NCI-H2227 treated with DMSO at 0.1 percent for 48 hours (cell line): Measurements from ENCODE around the gene HTRA3.

Source experiments
- DNase-seq: peaks from one replicate; lab custom pipeline; 2025; lab: John Stamatoyannopoulos, UW

Gene HTRA3

DNA sequence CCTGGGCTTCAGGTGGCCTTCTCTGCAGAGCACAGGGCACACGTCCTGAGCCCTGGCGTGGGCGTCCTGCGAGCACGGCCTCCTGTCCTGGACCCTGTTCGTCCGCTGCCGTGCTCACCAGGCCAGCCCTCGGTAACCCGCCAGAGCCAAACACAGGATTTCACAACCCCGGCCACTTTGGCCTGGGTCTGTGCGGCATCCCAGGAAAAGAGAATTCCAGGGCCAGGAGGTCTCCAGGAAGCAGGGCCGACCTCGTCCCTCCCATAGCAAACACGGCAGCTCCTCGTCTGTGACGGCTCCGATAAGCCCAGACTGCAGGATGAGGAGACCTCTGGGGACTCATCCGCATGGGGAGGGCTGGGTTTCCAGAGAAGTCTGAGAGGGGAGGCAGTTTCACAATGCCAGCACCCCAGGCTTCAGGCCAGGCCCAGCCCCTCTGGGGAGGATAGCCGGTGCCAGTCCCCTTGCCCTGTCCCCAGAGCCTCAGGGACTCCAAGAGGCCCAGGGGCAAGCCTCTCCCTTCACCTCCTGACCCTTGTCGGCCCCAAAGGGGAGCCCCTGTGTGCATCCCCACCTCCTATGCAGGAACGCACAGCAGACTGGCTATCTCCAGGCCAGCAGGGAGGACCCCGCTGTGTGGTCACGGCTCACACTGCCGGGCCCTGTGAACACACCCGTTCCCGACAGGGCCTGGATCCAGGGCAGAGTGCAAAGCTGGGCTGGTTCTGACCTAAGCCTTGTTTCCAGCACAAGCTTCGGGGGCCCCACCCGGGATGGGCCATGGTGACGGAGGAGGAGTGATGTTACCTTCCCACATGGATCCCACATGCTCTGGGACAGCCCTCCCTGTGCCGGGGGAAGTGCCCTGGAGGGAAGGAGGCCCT is 22.3 kb upstream of the HTRA3 start:
- no peak for DNase-seq

DNA sequence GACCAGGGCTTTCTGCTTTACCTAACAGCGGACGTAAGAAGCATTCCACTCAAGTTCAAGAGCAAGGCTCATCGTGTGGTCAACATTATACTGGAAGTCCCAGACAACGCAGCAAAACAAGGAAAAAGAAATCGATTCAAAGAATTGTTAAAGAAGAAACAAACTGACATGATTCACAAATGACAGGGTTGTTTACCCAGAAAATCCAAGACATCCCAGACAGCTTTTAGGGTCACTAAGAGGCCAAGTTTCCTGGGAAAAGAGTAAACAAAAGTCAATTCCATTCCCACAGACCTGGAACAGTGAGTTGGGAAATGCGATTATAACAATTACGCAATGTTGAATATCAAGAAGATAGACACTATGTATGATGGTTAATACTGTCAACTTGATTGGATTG is 21.5 kb upstream of the HTRA3 start:
- DNase-seq: no peak

DNA sequence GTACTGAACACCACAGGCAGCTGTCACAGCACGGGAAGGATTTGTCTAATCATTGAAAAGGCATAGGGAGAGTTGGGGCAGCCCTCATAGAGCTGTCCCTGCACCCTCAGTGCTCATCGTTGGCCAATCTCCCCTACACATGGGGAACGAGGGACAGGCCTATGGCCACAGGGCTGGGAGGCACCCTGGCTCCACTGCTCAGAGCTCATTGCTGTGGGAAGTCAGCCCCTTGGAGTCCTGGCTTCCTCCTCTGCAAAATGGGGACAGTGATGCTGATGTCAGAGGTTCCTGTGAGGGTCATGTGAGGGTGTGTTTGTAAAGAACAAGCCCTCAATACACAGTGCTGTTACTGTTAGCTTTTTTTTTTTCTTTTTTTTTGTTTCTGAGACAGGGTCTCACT is 19.3 kb upstream of the HTRA3 start:
- no peak for DNase-seq

DNA sequence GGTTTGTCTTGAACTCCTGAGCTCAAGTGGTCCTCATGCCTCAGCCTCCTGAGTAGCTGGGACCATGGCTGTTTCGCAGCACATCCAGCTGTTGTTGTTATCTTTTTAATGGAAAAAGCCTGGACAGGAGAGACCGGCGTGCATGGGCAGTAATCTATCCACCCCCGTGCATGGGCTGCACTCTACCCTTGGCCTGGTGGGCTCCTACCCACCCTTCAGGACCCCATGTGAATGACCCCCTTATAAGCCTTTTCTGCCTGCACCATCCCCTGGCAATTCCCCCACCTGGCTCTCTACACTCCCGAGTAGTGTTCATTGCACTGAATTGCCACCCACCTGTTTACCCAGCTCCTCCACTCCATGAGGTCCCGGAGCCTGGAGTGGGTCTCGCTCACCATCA is 18.9 kb upstream of the HTRA3 start:
- no peak for DNase-seq

DNA sequence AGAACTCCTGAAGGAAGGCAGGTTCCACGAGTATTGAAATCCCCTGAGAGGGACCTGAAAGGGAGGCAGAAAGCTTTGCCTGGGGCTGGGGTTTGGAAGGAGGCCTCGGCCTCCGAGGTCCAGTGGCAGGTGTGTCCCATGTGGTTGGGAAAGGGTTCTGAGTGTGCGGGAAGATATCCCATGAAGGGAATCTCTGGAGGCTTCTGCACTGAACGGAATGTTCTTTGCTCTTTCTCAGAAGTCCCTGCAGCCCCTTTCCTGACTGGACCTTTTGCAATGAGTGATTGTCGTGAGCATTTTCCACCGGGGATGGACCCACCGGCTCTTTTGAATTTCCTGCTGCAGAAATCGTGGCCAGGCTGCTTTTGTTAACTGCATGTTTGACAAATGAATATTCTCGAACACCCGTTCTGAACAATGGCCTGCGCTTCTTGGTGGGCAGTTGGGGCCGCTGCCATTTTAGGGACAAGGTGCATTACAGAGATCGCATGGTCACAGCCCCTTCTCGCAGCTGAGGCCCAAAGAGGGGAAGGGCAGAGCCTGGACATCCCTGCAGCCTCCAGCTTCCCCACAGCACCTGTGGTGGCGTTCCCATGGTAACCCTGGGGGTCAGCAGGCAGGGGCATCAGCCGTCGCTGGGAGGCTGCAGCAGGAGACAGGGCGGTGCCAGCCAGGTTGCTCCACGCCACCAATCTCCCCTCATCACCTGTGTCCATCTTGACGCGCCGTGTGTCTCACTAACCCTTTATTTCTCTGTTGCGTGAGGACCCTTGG is 18.3 kb upstream of the HTRA3 start:
- no peak for DNase-seq

DNA sequence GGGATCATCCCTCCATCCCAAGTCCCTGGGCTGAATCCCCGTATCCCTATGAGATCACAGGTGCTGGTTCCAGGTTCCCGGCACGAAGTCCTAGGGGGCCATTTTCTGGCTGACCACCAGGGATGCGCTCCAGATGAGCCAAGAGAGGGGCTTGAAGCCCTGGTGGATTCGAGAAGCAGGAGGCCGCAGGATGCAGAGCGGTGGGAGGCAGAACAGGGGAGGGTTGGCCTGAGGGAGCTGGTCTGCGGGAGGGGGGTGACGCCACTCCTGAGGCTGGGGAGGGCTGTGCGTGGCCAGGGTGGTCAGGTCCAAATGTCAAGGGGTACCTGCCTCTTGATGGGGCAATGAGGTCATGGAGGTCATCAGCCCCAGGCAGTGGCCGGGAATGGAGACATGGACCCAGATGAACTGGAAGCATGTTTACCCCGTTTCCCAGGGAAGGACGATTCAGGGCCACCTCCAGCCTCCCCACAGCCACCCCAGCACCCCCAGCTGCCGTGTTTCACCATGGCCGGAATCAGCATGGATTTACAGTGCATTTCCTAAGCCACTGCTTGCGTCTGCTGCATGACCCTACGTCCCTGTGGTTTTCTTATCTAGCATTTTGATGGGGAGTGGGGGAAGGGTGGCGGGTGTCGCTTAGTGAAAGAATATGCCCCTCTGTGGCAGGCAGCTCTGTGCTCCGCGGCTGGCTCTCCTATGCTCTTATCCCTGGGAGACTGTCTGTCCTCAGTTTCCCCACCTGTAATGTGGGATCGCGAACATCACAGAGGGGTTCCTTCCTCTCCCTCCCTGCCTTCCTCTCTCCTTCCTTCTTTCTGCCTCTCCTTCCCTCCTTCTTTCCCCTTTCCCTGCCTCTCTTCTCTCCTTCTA is 17.0 kb upstream of the HTRA3 start:
- DNase-seq: no peak

DNA sequence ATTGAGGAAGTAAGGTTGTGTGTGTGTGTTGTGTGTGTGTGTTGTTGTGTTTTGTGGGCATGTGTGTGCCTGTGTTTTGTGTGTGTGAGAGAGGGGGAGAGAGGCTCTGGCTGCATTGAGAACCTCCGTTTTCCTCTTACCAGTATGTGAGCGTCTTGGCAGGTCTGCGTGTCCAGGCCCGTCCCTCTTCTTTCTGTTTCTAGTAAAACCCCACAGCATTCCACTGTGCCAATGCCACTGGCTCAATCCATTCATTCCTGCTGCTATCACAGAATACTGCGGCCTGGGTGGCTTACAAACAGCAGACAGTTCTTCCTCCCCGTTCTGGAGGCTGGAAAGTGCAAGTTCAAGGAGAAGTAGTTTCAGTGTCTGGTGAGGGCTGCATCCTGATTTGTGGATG is 15.5 kb upstream of the HTRA3 start:
- DNase-seq: no peak

DNA sequence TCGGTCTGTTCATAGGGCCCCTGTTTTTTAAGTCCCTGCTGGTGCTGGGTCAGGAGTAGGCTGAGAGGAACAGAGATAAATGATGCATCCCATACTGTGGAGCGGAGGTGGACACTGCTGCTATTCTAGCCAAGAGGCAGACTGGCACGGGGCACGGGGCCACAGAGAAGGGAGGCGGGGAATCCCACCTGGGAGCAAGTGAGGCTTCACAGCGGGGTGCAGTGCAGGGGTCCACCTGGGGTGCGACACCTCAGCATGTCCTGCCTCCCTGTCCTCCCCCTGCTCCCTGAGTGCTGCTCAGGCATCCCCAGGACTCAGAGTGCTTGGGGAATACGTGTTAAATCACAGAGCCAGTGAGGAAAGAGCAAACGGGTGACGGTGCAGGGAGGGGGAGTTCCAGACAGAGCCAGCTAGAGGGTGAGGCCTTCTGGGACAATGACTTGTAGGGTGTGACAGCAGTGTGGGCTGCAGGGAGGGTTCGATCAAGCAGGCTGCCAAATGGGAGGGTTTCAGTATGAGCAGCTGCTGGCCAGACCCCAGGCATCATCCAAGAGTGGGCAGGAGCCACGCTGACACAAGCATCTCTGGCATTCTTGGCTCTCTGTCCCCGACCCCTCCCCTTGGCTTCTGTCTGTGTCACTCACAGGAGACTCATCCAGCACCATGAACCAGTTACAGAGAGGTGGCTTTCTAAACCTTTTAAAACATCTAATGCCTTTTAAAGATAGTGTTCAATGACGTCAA is 13.7 kb upstream of the HTRA3 start:
- DNase-seq: no peak

DNA sequence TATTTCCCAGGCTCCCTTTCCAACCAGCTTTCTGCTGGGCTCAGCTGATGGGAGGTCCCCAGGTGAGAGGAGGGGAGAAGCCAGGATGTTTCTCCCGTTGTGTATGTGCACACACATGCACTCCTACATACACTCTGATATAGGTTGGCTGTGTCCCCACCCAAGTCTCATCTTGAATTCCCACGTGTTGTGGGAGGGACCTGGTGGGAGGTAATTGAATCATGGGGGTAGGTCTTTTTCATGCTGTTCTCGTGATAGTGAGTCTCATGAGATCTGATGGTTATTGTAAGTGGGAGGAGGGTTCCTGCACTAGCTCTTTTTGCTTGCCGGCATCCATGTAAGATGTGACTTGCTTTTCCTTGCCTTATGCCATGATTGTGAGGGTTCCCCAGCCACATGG is 11.7 kb upstream of the HTRA3 start:
- DNase-seq: no peak

DNA sequence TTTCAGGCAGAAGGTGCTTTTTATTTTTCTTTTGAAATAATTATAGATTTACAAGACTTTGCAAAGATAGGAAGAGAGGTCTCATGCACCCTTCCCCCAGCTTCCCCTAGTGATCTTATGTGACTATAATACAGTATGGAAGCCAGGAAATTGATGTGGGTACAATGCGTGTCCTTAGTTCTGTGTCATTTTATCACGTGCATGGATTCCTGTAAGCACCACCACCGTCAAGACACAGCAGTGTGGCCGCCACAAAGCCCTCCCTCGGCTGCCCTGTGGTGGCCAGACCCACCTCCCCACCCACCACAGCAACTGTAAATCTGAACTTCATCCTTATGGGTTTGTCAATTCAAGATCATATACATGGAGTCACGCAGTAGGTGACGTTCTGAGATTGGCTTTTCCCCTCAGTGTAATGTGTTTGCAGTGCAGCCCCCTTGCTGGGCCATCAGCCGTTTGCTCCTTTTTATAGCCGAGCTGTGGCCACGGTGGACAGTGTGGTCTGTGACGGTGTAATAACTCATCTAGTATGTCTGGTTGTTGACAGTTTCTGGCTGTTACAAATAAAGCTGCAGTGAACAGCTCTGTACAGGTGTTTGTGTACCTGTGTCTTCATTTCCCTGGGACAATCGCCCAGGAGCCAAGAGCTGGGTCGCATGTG is 10.9 kb upstream of the HTRA3 start:
- DNase-seq: no peak

DNA sequence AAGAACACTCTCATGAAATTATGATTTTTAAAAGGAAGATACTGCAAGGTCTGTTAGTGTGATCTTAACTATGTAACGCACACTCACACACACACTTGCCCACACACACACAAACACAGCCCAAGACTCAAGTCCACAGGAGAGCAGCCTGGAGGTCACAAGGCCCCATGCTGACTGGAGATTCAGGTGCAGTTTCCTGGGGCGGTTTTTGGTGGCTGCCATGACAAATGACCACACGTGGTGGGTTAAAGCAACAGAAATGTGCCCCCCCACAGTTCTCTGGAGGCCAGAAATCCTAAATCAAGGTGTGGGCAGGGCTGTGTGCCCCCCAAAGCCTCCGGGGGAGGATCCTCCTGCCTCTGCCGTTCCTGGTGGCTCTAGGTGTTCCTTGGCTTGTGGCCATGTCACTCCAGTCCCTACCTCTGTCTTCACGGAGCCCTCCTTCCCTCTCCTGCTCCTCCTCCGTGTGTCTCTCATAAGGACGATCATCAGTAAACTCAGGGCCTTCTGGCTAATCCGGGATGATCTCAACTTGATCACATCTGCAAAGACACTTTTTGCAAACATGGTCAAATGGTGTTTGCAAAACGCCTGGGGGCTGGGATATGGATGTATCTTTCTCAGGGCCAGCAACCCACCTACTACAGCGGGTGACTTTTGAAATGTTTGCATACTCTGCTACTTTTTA is 9.7 kb upstream of the HTRA3 start:
- no peak for DNase-seq

DNA sequence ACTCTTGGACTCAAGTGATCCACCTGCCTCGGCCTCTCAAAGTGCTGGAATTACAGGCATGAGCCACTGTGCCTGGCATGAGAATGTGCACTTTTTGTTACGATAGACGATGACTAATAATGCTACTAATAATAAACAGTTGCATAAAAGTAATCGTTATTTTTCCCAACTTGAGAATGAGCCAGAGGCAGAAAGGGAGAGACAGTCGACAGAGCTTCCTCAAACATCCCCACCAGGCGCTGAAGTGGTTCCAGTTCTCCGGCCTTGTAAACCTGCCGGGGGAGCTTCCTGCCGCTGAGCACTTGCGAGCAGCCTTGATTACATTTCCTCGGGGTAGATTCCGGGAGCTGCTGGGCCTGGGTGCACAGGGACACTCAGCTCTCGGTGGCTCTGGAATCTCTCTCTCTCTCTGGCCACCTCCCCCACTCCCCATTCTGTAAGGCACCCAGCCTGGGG is 8.9 kb upstream of the HTRA3 start:
- no peak for DNase-seq

DNA sequence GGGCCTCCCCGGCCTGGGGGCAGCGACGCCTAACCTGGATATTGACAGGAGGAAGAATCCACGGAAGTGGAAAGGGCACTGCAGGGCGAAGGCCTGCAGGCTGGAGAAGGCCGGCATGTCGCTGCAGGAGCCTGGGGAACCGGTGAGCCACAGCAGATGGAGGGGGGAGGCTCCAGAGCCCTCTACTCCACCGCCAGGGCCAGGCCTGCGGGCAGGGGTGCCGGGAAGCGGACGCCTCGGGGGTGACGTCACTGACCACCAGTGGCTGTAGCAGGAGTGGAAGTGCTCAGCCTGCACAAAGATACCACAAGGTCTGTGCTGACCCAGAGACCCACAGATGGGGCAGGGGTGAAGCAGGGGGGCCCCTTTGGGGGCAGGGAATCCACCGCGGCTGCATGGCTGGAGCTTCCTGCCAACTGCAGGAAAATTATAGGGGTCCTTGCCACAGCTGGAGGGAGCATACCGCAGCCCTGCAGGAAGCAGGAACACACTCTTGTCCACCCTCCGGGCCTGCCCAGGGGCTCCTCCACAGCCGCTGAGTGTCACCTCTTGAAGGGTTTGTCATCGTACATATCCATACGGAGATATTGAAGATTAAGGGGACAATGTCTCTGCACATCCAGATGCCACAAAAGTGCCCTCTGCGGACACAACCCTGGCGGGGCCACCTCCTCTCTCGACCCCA is 7.6 kb upstream of the HTRA3 start:
- no peak for DNase-seq

DNA sequence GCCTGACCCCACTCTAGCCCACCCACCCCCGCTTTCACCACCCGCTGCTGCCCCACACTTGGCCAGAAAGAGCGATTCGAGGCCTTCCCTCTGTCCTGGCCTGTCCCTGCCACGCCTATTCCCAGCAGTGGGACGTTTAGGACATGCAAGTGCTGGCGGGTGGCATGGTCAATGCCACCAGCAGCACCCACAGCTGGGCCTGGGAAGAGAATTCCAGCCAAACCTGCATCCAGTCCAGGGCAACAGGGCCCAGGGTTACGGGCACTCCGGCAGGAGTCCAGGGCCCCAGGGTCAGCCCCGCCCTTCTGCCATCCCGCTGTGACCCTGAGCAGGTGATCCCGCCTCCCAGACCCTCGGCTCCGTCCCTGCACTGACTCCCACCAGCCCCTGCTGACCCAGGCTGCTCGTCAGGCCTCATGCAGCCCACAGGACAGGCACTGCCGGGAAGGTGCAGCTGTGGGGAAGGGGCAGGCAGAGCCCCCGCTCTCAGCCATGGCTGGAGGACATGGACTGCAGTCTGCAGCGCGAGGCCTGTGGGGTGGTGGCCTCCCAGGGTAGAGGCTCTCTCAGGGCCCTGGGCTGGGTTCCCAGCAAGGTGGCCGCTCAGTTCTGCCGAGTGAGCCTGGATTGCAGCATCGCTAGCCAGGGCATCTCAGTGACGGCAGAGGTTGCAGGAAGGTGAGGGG is 6.8 kb upstream of the HTRA3 start:
- no peak for DNase-seq

DNA sequence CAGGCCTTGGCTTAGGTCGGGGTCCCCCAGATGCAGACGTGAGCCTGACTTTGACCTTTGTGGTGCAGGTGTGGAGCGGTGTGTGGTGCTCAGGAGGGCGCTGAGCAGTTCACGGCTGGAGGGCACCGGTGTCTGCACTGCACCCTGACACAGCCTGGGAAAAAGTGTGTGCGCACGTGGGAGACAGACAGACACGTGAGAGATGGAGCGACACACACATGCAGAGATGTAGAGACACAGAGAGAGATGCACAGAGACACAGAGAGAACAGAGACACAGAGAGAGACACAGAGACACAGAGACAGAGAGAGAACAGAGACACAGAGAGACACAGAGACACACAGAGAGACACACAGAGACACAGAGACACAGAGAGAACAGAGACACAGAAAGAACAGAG is 6.2 kb upstream of the HTRA3 start:
- DNase-seq: no peak

DNA sequence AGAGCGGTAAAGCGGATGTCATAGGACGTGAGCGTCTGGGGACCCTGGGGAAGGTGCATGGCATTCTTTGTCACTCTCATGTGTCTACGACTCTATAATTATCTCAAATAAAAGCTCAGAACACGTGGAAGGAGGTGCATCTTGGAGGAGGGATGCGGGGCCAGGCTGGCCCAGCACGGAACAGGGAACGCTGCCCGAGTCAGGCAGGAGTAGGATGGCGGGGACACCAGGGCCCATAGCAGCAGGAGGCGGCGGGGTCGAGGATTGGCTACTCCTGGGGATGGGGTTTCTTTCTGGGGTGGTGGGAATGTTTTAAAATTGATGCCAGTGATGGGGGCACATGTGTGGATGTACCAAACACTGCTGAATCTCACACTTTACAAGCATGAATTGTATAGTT is 5.4 kb upstream of the HTRA3 start:
- DNase-seq: peak; percentile 0

DNA sequence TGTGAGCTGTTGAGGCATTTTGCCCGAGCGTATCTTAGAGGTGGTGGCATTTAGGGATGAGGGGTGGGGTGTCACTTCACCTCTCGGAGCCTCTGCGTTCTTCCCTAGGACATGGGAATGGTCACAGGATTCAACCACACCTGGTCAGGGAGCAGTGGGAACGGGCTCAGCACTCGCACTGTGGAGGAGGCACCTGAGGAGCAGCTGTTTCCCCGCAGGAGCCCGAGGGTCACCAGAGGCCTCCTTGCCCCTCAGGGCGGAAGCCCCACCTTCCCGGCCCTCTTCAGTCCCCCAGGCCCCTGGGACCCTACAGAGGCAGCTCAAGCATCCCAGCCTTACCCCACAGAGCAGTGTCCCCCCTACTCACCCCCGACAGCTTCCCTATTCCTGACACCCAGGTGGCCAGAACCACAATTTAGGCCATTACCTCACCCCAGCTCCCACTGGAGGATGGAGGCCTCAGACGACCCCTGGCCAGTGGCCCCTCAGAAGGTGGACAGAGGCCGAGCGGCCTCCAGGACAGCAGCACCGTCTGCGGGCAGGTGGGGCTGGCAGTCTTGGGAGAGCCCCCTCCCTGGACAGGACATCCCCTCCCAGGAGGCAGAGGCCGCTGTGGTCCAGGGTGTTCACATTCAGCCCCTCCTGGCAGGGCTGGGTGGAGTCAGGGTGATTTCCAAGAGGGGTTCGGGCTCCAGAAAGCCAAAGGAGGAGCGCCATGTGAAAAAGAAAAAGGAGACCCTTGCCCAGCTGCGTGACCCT is 4.2 kb upstream of the HTRA3 start:
- no peak for DNase-seq

DNA sequence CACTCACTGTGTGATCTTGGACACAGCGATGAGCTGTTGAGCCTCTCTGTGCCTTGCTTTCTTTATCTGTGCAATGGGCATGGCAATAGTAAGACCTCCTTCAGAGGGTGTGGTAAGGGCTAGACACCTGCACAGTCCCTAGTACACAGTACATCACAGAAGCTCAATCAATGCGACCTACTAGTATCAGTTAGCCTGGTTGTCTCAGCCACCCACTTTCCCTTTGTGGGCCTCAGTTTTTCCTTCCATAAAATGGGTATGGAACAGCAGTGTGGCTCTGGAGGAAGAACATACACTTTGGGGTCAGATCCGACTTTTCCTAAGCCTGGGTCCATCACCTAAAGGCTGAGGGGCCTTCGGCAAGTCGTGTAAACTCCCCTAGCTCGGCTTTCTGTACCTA is 3.5 kb upstream of the HTRA3 start:
- DNase-seq: no peak

DNA sequence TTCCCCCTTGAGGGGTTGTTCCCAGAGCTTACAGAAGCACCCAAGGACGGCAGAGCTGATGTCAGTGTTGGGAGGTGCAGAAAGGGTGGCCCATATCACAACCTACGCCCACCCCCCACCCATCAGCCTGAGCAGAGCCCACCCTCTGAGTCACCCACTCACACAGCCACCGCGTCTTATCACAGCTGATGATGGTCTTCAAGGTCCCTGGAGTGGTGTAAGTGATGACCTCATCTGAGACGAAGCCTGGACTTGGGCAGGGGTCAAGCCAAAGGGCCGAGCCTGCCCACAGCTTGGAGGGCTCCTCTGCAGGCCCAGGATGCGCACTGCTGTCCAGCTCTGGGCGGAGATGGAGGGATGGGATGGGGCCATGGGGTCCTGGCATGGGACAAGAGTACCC is 3.0 kb upstream of the HTRA3 start:
- DNase-seq: no peak
